GM21723 (cell line): Measurements from ENCODE around the gene C3orf20.
"Not testable (repeated sequence)": the region's sequence is repeated elsewhere in the genome, so short reads cannot be mapped to it uniquely, and the experiment has no call there.

Experiments
- ATAC-seq: cut with Tn5 transposase; IDR thresholded peaks from one replicate; pipeline ENCODE4 v1.9.1; 2021; ENCODE audit warnings: mild to moderate bottlenecking, moderate library complexity; ENCODE audit not compliant: unreplicated experiment

The C3orf20 gene

DNA sequence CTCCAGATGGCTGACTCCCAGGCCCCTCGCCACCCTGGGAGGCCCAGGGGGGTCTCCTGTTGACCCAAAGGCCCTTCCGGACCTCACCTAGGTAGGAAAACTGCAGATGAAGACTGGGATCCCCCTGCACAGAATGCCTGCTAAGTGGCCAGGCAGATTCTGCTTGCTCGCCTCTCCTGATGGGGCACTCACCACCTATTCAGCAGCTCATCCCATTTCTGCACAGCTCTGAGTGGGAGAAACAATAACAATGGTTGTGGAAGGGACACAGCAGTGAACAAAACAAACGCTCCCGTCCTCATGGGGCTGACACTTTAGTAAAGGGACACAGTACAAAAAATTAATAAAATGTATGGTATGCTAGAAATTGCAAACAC is 118.9 kb downstream of the C3orf20 start:
- ATAC-seq = no peak

GRCh38 chr3:14794435-14794834 is 119.5 kb downstream of the C3orf20 start:
- no peak for ATAC-seq

DNA sequence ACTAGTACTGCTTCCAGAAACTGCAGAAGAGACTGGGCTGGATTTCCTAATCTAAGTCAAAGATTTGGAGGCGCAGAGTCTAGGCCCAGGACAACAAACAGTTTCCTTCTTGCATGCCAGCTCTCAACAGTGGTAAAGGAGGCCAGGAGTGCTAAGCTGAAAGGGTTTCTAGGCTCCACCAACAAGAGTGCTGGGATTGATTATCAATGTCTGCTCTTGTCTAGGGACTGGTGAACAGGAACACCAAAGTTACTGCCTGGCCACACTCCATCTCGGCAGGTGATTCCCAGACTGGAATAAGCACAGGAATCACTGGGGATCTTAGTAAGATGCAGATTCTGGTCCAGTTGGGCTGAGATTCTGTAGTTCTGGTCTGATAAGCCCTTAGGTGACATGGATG is 121.1 kb downstream of the C3orf20 start:
- ATAC-seq = no peak

- ATAC-seq = no peak
Observed at GRCh38 chr3:14796403-14797077, 121.6 kb downstream of the C3orf20 start.

DNA sequence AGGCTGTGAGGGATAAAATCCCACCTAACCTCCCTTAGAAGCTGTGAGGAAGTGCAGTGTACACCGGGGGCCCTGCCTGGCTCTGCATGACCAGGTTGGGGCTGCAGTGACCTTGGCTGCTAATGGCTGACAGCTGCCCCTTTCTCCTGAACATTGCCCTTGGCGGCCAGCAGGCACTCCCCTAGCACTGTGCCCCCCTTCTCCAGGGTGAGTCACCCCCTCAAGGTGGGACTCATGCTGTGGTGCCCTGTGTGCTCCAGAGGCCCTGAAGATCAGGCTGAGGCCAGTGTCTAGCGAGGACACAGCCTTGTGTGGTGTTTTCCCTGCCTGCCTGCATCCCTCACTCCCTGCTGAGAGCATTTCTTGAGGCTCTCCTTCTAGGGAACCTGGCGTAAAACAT is 122.8 kb downstream of the C3orf20 start:
- ATAC-seq = no peak

- ATAC-seq = no peak
Observed at GRCh38 chr3:14798231-14798630, 123.3 kb downstream of the C3orf20 start.

DNA sequence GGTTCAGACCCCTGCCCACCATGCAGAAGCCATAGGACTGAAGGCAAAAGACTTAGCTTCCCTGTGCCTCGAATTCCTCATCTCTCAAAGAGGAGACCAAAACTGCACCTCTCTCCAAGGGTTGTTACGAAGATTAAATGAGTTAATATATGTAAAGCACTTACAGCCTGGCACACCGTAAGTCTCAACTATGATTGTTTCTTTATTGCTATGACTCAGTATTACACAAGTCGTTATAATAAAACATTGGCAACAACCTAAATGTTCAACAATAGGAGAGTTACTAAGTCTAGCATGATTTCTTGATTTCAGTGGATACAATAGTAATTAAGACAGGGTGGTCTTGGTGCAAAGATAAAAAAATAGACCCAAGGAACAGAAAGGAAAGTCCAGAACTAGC is 124.2 kb downstream of the C3orf20 start:
- ATAC-seq = no peak

GRCh38 chr3:14801031-14801430 is 126.1 kb downstream of the C3orf20 start:
- no peak for ATAC-seq

DNA sequence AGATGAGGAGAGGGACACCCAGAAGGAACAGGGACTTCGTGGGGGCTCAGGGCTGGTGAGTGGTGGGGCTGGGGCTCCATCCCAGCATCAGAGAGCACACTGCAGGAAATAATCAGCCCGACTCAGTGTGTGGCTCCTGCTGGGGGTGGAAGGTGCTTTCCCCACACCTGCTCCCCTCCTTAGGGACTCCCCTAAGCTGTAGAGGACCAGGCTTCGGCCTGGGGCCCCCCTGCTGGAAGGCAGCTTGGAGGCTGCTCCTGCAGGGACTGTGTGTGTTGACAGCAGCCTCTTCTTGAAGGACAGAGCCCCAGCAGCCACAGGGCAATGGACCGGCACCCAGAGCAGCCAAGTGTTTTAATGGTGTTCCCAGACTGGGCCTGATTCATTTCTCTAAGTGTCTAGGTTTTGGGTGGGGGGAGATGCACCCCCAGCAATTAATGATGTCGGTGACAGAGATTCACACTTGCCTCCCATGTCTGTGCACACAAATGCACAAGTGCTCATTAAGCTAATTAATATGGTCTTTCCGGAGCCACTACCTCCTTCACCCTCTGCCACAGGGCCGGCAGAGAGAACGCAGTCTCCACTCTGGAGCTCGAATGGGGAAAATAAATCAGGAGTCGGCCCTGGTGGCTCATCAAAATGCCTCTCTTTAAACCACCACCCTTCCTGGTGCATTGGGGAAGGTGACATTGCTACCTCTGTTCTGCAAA is 126.9 kb downstream of the C3orf20 start:
- ATAC-seq = no peak

DNA sequence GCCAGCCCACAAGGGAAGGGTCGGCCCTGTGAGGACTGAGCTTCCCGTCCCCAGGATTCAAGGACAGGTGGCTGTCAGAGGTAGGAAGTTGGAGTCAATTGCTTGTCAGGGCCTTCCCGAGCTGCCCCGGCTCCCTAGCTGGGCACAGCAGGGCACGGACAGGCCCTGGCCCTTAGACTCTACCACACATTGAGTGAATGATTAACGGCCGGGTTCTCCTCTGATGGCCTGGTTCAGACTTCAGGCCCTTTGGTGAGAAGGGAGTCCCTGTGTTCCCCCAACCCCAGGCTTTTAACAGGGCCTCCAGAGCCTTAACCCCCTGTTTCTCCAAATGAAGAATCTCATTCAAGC is 127.4 kb downstream of the C3orf20 start:
- no peak for ATAC-seq

- no peak for ATAC-seq
Observed at GRCh38 chr3:14803101-14803980, 128.4 kb downstream of the C3orf20 start.

DNA sequence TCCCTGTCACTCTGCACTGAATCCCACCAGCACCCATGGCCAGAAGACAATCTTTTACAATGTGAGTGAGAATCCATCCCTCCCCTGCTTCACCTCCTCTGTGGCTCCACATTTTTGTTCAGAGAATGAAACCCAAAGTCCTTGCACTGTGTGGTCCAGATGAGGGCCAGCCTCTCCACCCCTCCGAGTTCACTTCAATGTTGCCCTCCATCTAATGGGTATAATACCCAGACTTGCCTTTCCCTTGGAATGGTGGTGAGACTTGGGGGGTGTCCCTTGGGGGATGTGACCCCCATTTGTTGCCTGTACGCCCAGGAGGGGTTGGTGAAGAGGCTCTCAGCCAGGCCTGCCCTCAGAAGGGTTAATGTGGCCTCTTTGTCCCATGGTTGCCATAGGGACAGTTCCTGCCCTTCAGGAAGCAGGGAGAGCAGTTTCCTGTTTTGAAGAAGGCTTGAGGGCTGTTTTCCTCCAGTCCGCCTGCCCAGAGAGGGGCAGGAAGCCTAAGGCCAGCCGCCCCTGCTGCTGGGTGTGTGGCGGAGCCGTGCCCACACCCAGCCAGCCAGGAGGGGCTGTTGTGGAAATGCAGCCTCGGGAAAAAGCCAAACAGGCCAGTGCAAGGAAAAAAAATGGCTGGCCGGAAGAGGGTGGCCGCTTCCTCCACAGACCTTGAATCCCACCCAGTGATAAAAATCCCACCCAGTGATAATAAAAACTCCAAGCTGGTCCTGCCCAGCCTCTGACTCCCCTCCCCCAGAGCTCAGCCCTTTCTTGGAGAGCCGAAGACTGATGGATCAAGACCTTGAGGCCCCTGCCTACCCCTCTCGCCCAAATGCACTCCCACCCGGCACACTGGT is 129.3 kb downstream of the C3orf20 start:
- ATAC-seq = no peak

GRCh38 chr3:14804835-14805780 is 130.2 kb downstream of the C3orf20 start:
- no peak for ATAC-seq

GRCh38 chr3:14805961-14806537 is 131.1 kb downstream of the C3orf20 start:
- ATAC-seq = no peak

GRCh38 chr3:14806641-14807263 is 131.8 kb downstream of the C3orf20 start:
- ATAC-seq = no peak

GRCh38 chr3:14808025-14808424 is 133.1 kb downstream of the C3orf20 start:
- no peak for ATAC-seq

DNA sequence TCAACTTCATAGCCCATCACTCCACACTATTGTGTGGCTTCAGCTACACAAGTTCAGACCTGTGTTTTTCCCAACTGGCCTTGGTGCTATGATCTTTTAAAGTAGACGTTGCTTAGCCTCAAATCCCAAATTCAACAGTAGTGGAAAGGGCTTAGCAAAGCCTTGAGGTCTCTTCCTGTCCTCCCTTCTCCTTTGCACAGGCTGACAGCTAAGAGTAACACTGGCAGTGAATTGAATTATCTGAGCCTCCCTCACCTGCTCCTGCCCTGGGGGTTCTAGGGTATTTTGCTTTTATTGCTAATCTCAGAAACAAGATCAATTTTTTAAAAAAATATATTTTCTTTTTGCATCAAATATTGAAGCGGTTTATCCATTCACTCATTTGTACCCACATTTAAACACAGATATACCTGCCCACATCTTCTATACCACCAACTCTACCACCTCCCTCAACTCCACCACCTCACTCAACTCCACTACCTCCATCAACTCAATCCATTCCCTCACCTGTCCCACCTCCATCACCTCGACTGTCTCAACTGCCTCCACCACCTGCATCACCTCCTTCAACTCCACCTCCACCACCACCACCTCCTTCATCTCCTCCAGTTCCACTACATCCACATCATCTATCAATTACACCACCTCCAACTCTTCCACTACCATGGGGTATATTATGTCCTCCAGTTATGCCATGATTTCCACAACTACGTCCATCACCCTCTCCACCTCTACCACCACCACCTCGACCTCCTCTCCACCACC is 133.7 kb downstream of the C3orf20 start:
- no peak for ATAC-seq

DNA sequence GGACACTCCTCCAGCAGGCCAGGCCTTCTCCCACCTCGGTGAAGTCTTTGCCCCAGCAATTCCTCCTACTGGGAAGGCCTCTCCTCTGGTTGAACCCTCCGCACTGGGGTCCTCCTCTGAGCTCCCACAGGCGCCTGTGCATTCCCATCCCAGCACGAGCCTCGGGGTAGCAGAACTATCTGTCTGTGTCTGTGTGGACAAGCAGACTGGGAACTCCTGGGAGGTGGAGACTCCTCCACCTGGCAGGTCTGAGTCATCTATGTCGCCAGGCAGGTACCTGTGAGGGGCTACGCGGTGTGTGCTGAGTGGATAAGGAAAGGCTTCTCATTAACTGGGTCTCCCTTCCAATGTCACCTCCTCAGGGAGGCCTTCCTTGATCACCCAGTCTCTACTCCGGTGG is 134.7 kb downstream of the C3orf20 start:
- not testable (repeated sequence) for ATAC-seq
